ENCODE results near the gene ALG5.

ALG5 gene, protein sequence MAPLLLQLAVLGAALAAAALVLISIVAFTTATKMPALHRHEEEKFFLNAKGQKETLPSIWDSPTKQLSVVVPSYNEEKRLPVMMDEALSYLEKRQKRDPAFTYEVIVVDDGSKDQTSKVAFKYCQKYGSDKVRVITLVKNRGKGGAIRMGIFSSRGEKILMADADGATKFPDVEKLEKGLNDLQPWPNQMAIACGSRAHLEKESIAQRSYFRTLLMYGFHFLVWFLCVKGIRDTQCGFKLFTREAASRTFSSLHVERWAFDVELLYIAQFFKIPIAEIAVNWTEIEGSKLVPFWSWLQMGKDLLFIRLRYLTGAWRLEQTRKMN

DNA sequence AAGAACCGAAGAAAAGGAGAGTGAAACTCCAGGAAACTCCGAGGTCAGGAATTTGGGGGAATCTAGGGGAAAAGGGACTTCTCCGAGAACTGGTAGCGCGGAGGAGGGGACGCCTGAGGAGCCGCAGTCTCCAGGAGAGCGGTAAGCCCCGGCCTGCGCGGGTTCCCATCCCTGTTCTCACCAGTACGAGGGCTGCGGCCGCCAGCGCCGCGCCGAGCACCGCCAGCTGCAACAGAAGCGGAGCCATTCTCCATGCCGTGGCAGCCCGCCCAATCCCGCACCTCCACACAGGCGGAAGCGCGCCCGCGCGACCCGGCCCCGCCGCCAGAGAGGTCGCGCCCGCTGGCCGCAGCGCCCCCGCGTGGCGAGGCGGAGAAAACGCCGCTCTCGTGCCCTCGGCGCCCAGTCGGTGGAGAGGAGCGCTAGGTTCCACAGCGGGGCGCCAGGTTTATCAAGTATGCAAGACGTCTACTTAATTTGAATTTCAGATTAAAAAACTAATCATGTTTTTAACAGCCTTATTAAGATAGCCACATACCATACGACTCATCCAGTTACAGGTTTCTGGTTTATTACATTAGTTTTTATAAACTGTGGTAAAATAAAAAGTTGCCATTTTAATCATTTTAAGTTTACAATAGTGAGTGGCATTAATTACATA is at the start of gene ALG5:
ALG5 (minus strand) TSS at position 287 of the 661 bp plus-strand sequence; CDS start at position 247, 40 bp downstream.
- in situ Hi-C loops (cut with HindIII; ENCODE audit: low pct_ligation_motif_present, low pct_unique_long_range_greater_than_20kb, low sequenced_read_pairs): loop anchor here (25.0 kb wide), 1 partner anchor 137 kb away; no protein-coding TSS in a partner anchor
- DNase-seq: peak; percentile 87

DNA sequence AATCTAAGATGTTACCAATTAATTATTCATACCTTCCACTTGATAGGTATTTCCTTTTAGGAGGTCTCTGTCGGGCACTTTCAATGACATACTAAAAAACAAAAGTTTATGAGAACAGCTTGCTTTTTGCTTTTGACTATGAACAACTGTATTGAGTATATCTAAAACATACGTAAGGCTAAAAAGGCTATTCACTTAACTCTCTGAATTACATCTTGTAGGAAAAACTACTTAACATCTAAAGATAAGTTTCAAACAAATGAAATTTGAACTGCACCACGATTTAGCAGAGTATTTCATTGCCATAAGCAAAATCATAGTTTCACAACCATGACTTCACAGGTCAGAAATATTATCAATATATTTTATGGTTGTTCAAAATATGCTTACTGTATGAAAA is 48.7 kb upstream of the ALG5 start:
- no peak for DNase-seq
- in situ Hi-C loops (cut with HindIII; ENCODE audit: low pct_ligation_motif_present, low pct_unique_long_range_greater_than_20kb, low sequenced_read_pairs): no loop called here

DNA sequence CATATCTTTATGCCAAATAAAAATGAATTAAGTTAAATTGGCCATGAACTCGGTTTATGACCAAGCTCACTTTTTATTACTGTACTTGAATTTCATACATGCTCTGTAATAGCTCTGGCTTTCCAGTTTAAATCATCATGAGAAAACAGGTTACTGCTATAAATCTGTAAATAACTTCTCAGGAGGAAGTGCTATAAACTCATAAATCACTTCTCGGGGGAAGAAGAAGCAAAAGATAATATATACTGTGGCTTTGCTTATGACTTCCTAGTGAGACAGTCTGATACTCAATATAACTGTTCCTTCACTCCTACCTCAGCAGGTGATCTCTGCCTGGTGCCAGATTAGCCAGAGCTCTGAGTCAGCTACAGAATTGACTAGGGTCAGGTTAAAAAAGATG is 47.9 kb upstream of the ALG5 start:
- DNase-seq: no peak
- in situ Hi-C loops (cut with HindIII; ENCODE audit: low pct_ligation_motif_present, low pct_unique_long_range_greater_than_20kb, low sequenced_read_pairs): no loop called here

DNA sequence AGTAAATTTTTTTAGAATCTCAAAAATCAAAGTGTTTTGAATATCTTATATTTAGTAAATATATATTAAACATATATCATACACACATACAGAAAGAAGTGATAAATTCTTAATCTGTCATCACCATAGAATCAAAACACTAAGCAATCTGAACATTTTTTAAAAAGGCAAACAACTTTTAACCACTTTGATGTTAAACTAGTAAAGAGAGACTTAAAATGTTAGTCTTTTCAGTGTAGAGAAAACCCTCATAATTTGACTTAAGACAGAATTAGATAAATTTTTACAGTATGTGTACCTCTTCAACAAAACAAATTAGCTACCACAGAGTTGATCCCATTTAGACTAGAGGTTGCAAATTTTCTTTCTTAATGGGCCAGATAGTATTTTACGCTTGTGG is 46.9 kb upstream of the ALG5 start:
- DNase-seq: no peak
- in situ Hi-C loops (cut with HindIII; ENCODE audit: low pct_ligation_motif_present, low pct_unique_long_range_greater_than_20kb, low sequenced_read_pairs): no loop called here

DNA sequence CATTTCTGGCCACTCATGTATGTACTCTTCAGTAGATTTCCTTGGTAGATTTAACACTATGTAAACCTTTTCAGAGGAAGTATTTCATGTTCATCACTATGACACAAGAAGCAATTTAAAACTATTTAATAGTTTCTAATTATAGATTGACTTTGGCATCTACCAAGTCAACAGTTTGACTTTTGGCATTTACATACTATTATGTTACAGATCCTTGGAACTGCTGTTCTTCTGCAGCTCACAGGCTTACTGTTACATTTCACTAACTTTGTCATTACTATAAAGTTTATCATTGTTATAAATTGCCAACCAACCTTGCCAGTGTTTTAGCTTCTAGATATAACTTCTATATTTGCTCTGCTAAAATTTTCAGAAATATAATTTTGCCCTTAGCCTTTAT is 41.6 kb upstream of the ALG5 start:
- in situ Hi-C loops (cut with HindIII; ENCODE audit: low pct_ligation_motif_present, low pct_unique_long_range_greater_than_20kb, low sequenced_read_pairs): no loop called here
- no peak for DNase-seq

DNA sequence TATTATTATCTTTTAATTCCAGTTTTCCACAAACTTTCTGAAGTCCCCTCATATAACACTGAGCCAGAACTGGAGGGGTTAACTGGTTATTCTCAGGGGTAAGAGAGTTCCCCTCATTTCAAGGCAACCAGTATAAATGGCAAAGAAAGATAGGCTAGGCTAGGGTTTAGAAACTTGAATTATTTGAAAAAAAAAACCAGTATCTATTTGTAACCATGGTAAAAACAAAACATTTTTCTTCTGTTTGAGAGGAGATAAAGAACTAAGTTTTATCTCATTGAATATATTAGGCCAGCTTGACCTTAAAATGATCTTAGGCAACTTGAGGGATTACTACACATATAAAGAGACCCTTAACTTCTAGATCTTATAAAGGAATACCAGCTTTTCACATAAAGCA is 40.8 kb upstream of the ALG5 start:
- in situ Hi-C loops (cut with HindIII; ENCODE audit: low pct_ligation_motif_present, low pct_unique_long_range_greater_than_20kb, low sequenced_read_pairs): no loop called here
- DNase-seq: no peak

DNA sequence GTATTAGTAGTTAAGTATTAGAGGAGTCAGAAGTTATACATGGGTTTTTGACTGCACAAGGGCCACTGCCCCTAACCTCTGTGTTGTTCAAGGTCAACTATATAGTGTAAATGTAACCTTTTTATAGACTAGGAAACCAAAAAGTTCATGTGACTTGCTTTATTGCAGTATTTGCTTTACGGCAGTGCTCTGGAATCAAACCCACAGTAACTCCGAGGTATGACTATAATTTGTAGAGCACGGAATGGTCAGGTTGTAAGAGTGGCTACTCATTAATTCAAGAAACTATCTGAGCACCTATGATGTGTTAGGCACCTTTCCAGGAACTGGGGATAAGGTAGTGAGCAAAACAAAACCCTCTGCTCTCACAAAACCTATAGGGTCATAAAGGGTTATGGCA is 38.1 kb upstream of the ALG5 start:
- in situ Hi-C loops (cut with HindIII; ENCODE audit: low pct_ligation_motif_present, low pct_unique_long_range_greater_than_20kb, low sequenced_read_pairs): no loop called here
- no peak for DNase-seq

DNA sequence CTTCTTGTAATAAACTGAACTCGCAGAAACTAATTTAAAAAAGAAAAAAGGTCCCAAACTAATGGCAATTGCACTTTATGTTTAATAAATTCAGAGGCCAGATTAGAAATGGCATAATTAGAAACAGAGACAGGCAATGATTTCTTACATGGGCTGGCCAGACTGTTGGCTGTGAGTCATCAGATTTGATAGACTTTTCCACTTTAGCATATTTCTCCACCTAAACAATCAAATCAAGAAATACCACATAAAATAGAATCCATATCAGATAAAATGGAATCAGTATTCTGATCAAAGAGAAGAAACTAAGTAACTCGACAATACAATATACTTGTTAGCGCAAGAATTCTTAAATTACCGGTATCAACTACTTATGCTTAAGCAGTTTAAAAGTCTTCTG is 30.5 kb upstream of the ALG5 start:
- no peak for DNase-seq
- in situ Hi-C loops (cut with HindIII; ENCODE audit: low pct_ligation_motif_present, low pct_unique_long_range_greater_than_20kb, low sequenced_read_pairs): no loop called here

DNA sequence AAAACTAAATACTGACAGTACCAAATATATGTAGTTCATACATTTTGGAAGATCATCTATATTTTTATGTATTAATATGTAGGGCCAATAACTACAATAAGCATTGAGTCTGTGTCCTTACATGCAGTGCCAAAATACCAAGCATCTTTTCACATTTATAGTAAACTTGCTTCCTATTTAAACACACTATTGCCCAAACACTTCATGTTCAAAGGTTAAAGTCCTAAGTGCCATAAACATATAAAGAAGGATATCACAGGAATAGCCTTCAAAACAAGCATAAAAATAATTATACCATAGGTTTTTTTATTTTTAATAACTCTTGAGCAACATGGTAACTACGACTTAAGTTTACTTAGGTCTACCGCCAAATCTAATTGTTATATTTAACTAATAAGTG is 28.5 kb upstream of the ALG5 start:
- in situ Hi-C loops (cut with HindIII; ENCODE audit: low pct_ligation_motif_present, low pct_unique_long_range_greater_than_20kb, low sequenced_read_pairs): no loop called here
- DNase-seq: no peak

DNA sequence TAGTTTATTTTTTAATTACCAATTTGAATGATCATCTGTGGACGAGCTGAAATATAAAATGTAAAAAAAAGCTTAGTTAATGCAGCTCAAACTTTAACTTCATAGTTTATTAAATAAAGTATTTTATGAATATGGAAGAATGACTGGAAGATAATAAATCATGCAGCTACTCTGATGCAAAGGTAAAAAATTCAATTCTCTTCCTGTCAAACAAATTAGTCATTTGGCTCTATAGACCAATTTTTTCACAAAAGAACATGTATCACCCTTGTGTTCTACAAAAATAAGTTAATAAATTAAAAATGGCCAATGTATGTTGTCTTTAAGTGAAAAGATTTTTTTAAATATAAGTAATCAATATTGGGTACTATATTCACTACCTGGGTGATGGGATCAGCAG is 27.6 kb upstream of the ALG5 start:
- DNase-seq: no peak
- in situ Hi-C loops (cut with HindIII; ENCODE audit: low pct_ligation_motif_present, low pct_unique_long_range_greater_than_20kb, low sequenced_read_pairs): no loop called here

DNA sequence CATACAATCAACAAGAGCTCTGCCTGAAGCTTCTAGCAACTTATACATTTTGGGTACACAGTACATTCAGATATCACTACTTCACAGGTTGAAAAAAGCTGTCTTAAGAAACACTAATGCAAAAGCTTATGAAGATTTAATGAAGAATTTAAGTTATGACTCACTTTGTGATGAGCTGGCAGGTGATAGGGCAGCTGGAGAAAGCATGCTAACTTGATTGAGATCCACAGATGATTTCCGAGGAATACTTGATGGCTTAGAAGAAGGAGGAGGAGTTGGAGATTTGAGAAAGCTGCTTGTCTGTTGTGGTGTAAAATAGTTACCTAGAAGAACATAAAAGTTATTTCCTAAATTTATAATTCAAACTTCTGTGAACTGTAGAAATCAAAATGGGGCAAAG is 24.7 kb upstream of the ALG5 start:
- in situ Hi-C loops (cut with HindIII; ENCODE audit: low pct_ligation_motif_present, low pct_unique_long_range_greater_than_20kb, low sequenced_read_pairs): no loop called here
- no peak for DNase-seq

DNA sequence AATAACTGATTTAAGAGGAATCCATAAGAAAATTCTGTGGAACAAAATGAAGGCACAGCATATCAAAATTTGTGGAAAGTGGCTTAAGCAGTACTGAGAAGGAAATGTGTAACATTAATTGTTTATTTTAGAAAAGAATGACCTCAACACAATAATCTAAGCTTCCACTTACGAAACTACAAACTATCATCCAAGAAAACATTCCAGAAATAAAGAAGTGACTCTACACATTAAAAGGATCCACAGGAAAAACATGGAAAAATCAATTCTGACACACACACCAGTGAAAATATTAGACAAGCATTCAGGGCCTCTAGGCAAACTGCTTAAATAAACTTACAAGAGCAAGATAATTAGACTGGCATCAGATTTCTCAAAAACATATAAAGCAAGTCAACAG is 15.5 kb upstream of the ALG5 start:
- DNase-seq: no peak
- in situ Hi-C loops (cut with HindIII; ENCODE audit: low pct_ligation_motif_present, low pct_unique_long_range_greater_than_20kb, low sequenced_read_pairs): no loop called here

DNA sequence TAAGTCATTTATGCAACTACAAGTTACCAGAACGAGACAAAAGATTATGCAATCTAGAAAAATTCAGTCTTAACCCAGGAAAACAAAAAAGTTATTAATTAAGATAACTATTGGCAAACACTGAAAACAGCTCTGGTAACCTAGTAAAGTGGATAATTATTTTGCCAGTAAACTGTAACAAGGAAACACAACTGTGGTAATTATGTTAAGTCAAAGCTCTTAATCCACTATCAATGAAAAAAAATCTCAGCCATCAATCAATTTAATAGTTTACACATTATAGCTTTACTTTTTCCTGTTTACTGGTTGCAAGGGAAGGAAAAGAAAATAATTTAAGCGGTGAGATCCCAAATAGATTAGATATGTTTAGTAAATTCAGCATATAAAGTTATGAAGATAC is 12.6 kb upstream of the ALG5 start:
- in situ Hi-C loops (cut with HindIII; ENCODE audit: low pct_ligation_motif_present, low pct_unique_long_range_greater_than_20kb, low sequenced_read_pairs): no loop called here
- no peak for DNase-seq

DNA sequence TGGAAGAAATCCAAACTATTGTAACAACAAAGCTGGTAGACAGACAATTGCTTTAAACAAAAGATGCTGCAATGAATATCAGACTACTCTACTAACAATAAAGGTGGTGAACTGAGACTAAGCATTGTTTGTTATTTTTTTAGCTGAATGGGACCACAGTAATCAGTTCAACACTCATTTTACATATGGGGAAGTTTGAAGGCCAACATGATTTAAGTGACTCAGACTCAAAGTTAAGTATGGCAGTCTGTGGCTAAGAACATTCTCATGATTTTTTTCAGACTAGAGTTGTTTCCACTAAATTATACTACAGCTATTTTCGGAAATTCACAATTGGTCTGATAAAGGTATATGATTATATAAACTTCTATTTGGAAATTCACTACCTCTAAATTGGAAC is 11.9 kb upstream of the ALG5 start:
- DNase-seq: no peak
- in situ Hi-C loops (cut with HindIII; ENCODE audit: low pct_ligation_motif_present, low pct_unique_long_range_greater_than_20kb, low sequenced_read_pairs): no loop called here

DNA sequence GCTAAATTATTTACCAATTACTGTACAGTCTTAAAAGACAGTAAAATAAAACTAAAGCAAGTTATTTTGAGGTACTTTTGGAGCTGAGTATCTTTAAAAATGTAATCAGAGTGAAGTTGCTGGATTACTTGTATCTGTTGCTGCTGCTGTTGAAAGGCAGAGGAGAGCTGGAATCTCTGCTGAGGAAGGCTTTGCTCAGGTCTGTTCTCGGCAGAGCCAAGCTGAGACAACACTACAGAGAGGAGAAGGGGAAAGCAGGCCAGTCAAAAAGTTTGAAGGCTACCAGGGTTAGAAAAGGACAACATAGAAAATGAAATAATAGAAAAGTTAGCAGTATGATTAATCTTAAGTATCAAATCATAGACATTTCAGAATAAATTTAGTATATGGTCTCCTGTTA is 11.3 kb upstream of the ALG5 start:
- in situ Hi-C loops (cut with HindIII; ENCODE audit: low pct_ligation_motif_present, low pct_unique_long_range_greater_than_20kb, low sequenced_read_pairs): no loop called here
- DNase-seq: no peak

DNA sequence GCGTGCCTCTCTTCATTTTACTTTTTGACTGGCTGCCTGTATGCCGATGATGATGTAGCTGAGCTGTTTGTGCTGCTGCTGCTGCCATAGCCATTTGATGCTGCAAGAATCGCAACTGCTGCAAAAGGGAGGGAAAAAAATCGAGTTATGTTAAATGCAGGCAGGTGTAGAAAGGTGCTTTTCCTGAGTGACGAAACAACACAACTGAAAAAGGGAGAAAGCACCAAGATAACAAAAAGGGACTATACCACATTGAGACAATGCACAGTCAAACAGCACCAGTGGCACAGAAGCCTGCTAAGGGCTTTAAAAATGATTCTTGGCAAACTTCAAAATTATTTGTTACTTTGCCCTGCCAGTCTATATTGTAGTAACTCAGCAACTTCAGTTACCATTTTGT is 10.6 kb upstream of the ALG5 start:
- in situ Hi-C loops (cut with HindIII; ENCODE audit: low pct_ligation_motif_present, low pct_unique_long_range_greater_than_20kb, low sequenced_read_pairs): no loop called here
- DNase-seq: no peak

DNA sequence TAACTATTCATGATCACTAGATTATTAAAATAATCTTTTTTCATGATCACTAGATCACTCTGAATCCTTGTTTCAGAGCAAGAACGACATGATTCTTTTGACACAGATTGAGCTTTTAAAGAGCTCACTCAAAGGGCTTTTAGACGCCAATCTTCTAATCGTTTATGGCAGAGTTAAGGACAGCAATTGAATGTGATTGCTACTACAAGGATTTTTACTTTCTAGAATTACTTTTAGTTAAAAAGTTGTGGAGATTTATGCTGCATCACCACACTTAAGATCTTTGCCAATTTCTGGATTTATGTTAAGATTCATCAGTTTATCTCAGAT is 2.7 kb upstream of the ALG5 start:
- in situ Hi-C loops (cut with HindIII; ENCODE audit: low pct_ligation_motif_present, low pct_unique_long_range_greater_than_20kb, low sequenced_read_pairs): no loop called here
- no peak for DNase-seq

DNA sequence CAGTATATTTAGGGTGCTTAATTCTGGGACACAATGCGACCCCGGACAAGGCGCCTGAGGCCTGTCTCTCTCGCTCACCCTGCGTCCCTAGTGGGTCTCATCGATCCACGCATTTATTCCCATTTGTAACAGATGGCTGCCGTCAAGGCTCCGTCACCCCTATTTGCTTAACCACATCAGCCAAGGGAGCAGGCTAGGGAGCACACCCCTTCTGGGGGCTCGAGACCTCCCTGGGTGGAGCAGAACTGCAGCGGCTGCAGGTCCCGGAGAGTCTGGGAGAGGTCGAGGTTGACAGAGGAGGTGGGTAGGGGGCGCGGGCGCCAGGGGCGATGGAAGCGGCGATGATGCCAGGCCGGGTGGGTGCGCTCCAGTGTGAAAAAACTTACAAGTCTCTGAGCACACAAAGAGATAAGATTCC is 507 bp downstream of the ALG5 start:
- in situ Hi-C loops (cut with HindIII; ENCODE audit: low pct_ligation_motif_present, low pct_unique_long_range_greater_than_20kb, low sequenced_read_pairs): loop anchor here (25.0 kb wide), 1 partner anchor 136 kb away; no protein-coding TSS in a partner anchor
- no peak for DNase-seq

DNA sequence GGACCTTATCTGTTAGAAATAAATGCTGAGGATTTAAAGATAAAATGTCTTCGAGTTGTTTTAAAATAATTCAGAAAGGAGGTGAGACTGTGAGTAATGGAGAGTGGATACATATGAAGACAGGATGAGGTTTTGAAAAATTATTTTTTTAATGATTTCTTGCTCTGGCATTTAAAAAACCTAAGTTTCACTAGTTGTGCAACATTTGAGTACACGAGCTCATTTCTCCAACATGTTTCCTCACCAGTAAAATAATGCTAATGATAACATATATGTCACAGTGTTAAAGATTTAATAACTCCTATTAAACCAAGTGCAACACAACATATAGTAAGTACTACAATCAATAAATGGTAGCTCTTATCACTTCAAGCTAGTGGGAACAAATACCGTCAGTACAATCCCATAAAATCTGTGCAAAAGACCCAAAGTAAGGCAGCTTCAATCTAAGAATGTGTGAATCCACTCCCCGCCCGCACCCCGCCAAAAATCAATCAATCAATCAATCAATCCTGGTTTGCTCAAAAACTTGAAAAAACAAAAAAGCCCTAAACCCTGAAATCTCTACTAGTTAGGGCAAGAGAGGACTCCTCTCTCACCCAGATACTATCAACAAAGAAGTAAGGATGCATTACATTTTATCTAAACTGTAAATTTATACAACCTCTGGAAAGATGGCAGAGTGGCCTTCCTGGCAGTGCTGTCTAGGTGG is 1.3 kb downstream of the ALG5 start:
- in situ Hi-C loops (cut with HindIII; ENCODE audit: low pct_ligation_motif_present, low pct_unique_long_range_greater_than_20kb, low sequenced_read_pairs): loop anchor here (25.0 kb wide), 1 partner anchor 136 kb away; no protein-coding TSS in a partner anchor
- DNase-seq: no peak

DNA sequence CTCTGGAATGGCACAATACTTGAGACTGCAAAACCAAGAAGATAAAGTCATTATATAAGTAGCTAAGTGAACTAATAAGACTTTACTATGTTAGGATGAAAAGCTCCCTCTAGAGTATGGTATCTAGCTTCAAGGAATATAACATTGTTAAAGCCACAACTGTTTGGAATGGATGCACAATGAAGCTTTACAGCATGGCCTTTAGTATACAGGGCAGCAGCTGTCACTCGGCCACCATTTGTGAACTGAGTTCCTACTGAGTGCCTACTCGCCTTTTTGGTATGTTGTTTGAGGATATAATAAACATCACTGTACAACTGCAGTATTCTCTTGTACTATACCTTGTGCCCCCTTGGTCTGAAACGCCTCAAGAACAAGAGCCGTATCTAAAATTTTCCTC is 6.8 kb downstream of the ALG5 start:
- no peak for DNase-seq
- in situ Hi-C loops (cut with HindIII; ENCODE audit: low pct_ligation_motif_present, low pct_unique_long_range_greater_than_20kb, low sequenced_read_pairs): loop anchor here (25.0 kb wide), 1 partner anchor 130 kb away; no protein-coding TSS in a partner anchor
